GM12878 (cell line): ENCODE data around the gene SMG6. TPM values are rescaled to one million over a fixed set of nuclear protein-coding genes. Genes with fewer than 3 reads are reported as not detected.

ENCODE experiments used
- ATAC-seq: fragments of 200-7000 bp; cut with Tn5 transposase; 3 replicates; pipeline ENCODE4 v1.9.1; 2020; ENCODE audit warnings: mild to moderate bottlenecking, moderate library complexity
- BruUV-seq: library from RNA; stranded (reverse); fragments of 400-500 nt; replicated peaks from 2 replicates; lab custom pipeline; 2021; lab: Mats Ljungman, UMichigan
- CTCF ChIA-PET: fragments of 300-600 bp; sonication (Branson Sonifier 250); formaldehyde crosslinking; extraction: SDS; loops from one replicate; lab custom pipeline; 2021; ENCODE audit warnings: inconsistent platforms; lab: Yijun Ruan, JAX
- POLR2A ChIA-PET: fragments of 350-600 bp; formaldehyde crosslinking; extraction: SDS; loops from one replicate; lab custom pipeline; 2021; ENCODE audit warnings: inconsistent platforms; lab: Charles Lee
- RAD21 ChIA-PET: fragments of 300-600 bp; sonication (Branson Sonifier 250); formaldehyde crosslinking; loops from one replicate; lab custom pipeline; 2023; ENCODE audit warnings: antibody characterized with exemption; ENCODE audit not compliant: unreplicated experiment; lab: Charles Lee
- SMC1A ChIA-PET: fragments of 300-600 bp; sonication (Branson Sonifier 250); formaldehyde crosslinking; loops from one replicate; lab custom pipeline; 2023; ENCODE audit not compliant: unreplicated experiment, uncharacterized antibody; lab: Charles Lee
- DNase-seq: peaks from one replicate; pipeline ENCODE4 v3.0.0-alpha.2; 2011; ENCODE audit warnings: low read depth, low spot score
- FAIRE-seq: peaks from 3 replicates; lab custom pipeline; 2011; peaks lifted over from hg19 to GRCh38; lab: Jason Lieb, UNC
- H2AFZ ChIP-seq: 2 replicates; pipeline ENCODE4 v1.6.0; 2011; ENCODE audit warnings: low read depth, low read length, control low read depth; ENCODE audit not compliant: control insufficient read depth
- H3K27ac ChIP-seq: 2 replicates; pipeline ENCODE4 v1.5.1; 2011; ENCODE audit warnings: control low read depth; ENCODE audit not compliant: control insufficient read depth, insufficient read depth
- H3K27me3 ChIP-seq, 2 experiments: replicated peaks in 1 of 2; 2 replicates each; pipeline versions ENCODE4 v1.6.0 to v1.6.1; 2011; ENCODE audit warnings: low read length in 1 of 2; ENCODE audit not compliant: control insufficient read depth in 2 of 2, insufficient read depth in 2 of 2
- H3K36me3 ChIP-seq, 2 experiments: 2 replicates each; pipeline ENCODE4 v1.5.1; 2011; ENCODE audit warnings: low read length in 1 of 2; ENCODE audit not compliant: control insufficient read depth in 2 of 2, insufficient read depth in 2 of 2
- H3K4me1 ChIP-seq: 2 replicates; pipeline ENCODE4 v1.6.1; 2011; ENCODE audit warnings: mild to moderate bottlenecking, low read length, moderate library complexity, mixed read lengths; ENCODE audit not compliant: control insufficient read depth, insufficient read depth
- H3K4me2 ChIP-seq: 2 replicates; pipeline ENCODE4 v1.6.0; 2011; ENCODE audit warnings: control low read depth; ENCODE audit not compliant: control insufficient read depth, insufficient read depth
- H3K4me3 ChIP-seq: fragments of 200-600 bp; sonication (generic); 2 replicates; pipeline ENCODE4 v1.5.1; 2016
- H3K79me2 ChIP-seq: 2 replicates; pipeline ENCODE4 v1.6.0; 2011; ENCODE audit warnings: low read length; ENCODE audit not compliant: control insufficient read depth, insufficient read depth
- H3K9ac ChIP-seq: 2 replicates; pipeline ENCODE4 v1.8.0; 2011; ENCODE audit warnings: low read length, control low read depth, mixed read lengths; ENCODE audit not compliant: control insufficient read depth, insufficient read depth
- H3K9me3 ChIP-seq: replicated peaks from 3 replicates; pipeline ENCODE4 v1.5.1; 2011; ENCODE audit warnings: mild to moderate bottlenecking, low read length; ENCODE audit not compliant: control insufficient read depth, insufficient read depth
- H4K20me1 ChIP-seq: 2 replicates; pipeline ENCODE4 v1.6.0; 2011; ENCODE audit not compliant: control insufficient read depth, insufficient read depth
- ATF2 ChIP-seq: IDR thresholded peaks from 2 replicates; pipeline ENCODE4 v1.6.1; 2012; ENCODE audit warnings: low read length, inconsistent platforms
- BHLHE40 ChIP-seq, 2 experiments: fragments of 450-650 bp in 1 of 2; IDR thresholded peaks; 2 replicates each; pipeline ENCODE4 v1.6.1; 2011 to 2017; ENCODE audit warnings: low read depth in 2 of 2, borderline replicate concordance in 1 of 2, improper control_type of control experiment in 1 of 2, low read length in 1 of 2, mild to moderate bottlenecking in 1 of 2
- CBX5 ChIP-seq: sonication (generic); IDR thresholded peaks from 2 replicates; pipeline ENCODE4 v1.6.1; 2016; ENCODE audit warnings: low read depth, moderate library complexity, mild to moderate bottlenecking, inconsistent platforms
- CREM ChIP-seq: IDR thresholded peaks from 2 replicates; pipeline ENCODE4 v1.6.1; 2014; ENCODE audit warnings: antibody characterized with exemption, low read depth
- EGR1 ChIP-seq, 2 experiments: IDR thresholded peaks; 1 replicate in 1 of 2; 2 replicates in 1 of 2; pipeline ENCODE4 v1.6.1; 2011 to 2012; ENCODE audit warnings: low read depth in 2 of 2, low read length in 2 of 2, borderline replicate concordance in 1 of 2, mild to moderate bottlenecking in 1 of 2, moderate library complexity in 1 of 2
- FOS ChIP-seq: IDR thresholded peaks from 3 replicates; pipeline ENCODE4 v1.6.1; 2011; ENCODE audit warnings: borderline replicate concordance; ENCODE audit not compliant: insufficient read length; ENCODE audit errors: extremely low read depth
- HDAC2 ChIP-seq: fragments of 200-600 bp; sonication (generic); IDR thresholded peaks from 2 replicates; pipeline ENCODE4 v1.6.1; 2017
- NBN ChIP-seq: fragments of 450-650 bp; IDR thresholded peaks from 2 replicates; pipeline ENCODE4 v1.6.1; 2016
- NR2C1 ChIP-seq: fragments of 450-650 bp; IDR thresholded peaks from 2 replicates; pipeline ENCODE4 v1.6.1; 2017; ENCODE audit warnings: antibody characterized with exemption, mild to moderate bottlenecking, moderate library complexity
- PBX3 ChIP-seq: IDR thresholded peaks from 2 replicates; pipeline ENCODE4 v1.6.1; 2011; ENCODE audit warnings: mild to moderate bottlenecking, low read depth, low read length, moderate library complexity; ENCODE audit not compliant: insufficient replicate concordance
- POLR2AphosphoS2 ChIP-seq: IDR thresholded peaks from 2 replicates; pipeline ENCODE4 v1.6.1; 2011; ENCODE audit warnings: low read depth, mild to moderate bottlenecking, low read length, improper control_type of control experiment, moderate library complexity
- POU2F2 ChIP-seq: IDR thresholded peaks from 3 replicates; pipeline ENCODE4 v1.6.1; 2011; ENCODE audit warnings: low read depth, mild to moderate bottlenecking, low read length, borderline replicate concordance
- RUNX3 ChIP-seq: IDR thresholded peaks from 2 replicates; pipeline ENCODE4 v1.6.1; 2012; ENCODE audit warnings: low read length, inconsistent platforms
- ZBED1 ChIP-seq: IDR thresholded peaks from 2 replicates; pipeline ENCODE4 v1.6.1; 2016; ENCODE audit warnings: borderline replicate concordance
- WGBS: methylation state at CpG from one replicate; pipeline ENCODE4 v1.1.6; 2016; ENCODE audit warnings: low lambda C conversion rate; ENCODE audit not compliant: insufficient replicate concordance, insufficient coverage; ENCODE audit errors: missing lambda C conversion rate; 5-methylcytosine and 5-hydroxymethylcytosine counted together
- in situ Hi-C: fragments of 300-500 bp; cut with MboI; formaldehyde crosslinking; loops from 9 replicates; pipeline ENCODE4 v1.14.3; 2018; ENCODE audit warnings: mixed read lengths
- intact Hi-C: fragments of 100-400 bp; cut with micrococcal nuclease; formaldehyde crosslinking; loops from one replicate; pipeline ENCODE4 v1.14.2; 2022; ENCODE audit not compliant: unreplicated experiment
- polyA plus RNA-seq, 11 experiments: library from polyadenylated mRNA; depleted of rRNA in 4 of 11; unstranded in 6 of 11; stranded (reverse) in 5 of 11; fragments of >200 nt; fragmentation: Nextera tagmentation in 4 of 11; fragmentation: Illumina TruSeq in 1 of 11; extraction: Ambion mirVana in 4 of 11; extraction: Trizol in 1 of 11; gene quantifications; 1 replicate in 1 of 11; 2 replicates in 10 of 11; pipeline versions ENCODE4 v1.2.1 to v1.2.3, GENCODE V29; 2011 to 2016; ENCODE audit warnings: inconsistent platforms in 2 of 11, missing spikeins in 2 of 11, low read depth in 1 of 11
- total RNA-seq, 4 experiments: library from RNA; depleted of rRNA in 3 of 4; stranded (reverse); fragments of >200 nt in 3 of 4; fragmentation: Illumina TruSeq in 1 of 4; extraction: Trizol in 1 of 4; gene quantifications; 2 replicates each; pipeline versions ENCODE4 v1.2.1 to v1.2.3, GENCODE V29; 2013 to 2021
- TF ChIP-seq, protein P1 (sequence below): fragments of 450-650 bp; formaldehyde crosslinking; IDR thresholded peaks from 2 replicates; pipeline ENCODE4 v1.4.0; 2020; ENCODE audit warnings: mild to moderate bottlenecking, moderate library complexity

Gene SMG6
- total and polyA plus RNA-seq, 10 of the 15 experiments (the other 5 are each of a cell fraction or from before 2014, with no cell fraction given): 0.58 to 28.7 (median 15.7) TPM

DNA sequence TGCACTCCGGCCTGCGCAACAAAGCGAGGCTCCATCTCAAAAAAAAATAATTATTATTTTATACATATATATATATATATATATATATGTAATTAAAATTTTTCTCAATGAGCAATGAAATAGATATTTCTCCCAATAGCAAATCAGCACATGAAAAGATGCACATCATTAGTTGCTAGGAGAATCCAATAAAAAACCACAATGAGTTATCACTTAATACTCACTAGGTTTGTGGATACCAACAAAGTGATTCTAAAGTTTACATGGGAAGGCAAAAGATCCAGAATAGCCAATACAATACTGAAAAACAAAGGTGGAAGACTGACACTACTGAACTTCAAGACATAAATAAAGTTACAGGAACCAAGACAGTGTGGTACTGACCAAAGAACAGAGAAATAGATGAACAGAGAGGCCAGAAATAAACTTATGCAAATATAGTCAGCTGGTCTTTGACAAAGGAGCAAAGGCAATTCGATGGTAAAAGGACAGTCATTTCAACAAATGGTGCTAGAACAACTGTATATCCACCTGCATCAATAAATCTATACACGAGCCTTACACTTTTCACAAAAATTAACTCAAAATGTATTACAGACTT lies 13.6 kb downstream of the SMG6 start:
- no peak for DNase-seq
- FAIRE-seq: peak; percentile 95
- Histone ChIP-seq H3K4me1 (peaks cover 6% of the 10 kb centered on the region), H3K27me3 (no peaks in the 10 kb centered on the region), H3K4me3 (no peak overlapping the region), H2AFZ (no peak overlapping the region), H4K20me1 (no peaks in the 10 kb centered on the region), H3K27ac (no peak overlapping the region; the same call in 1 of the 2 replicates), H3K4me2 (peak overlapping the region; percentile 61), H3K9ac (no peak overlapping the region), H3K36me3 (peaks cover 2 to 17% of the 10 kb centered on the region in 2 experiments), H3K9me3 (no peaks in the 10 kb centered on the region; the same call in 1 of the 3 replicates), H3K79me2 (peaks cover 5% of the 10 kb centered on the region)
- RAD21 ChIA-PET: interaction anchor here (1.2 to 1.7 kb wide), 3 partner anchors 13 to 70 kb away, joined by 3 read pairs; no protein-coding TSS in a partner anchor
- SMC1A ChIA-PET: no interaction called here
- in situ Hi-C loops: no loop called here
- intact Hi-C loops: no loop called here
- WGBS: 79% methylated on average over 5 of the region's 5 CpGs
- POLR2A ChIA-PET: interaction anchor here (0.6 kb wide), 1 partner anchor 37 kb away, joined by 3 read pairs; no protein-coding TSS in a partner anchor
- CTCF ChIA-PET: interaction anchor here (0.8 to 1.2 kb wide), 2 partner anchors 12 to 232 kb away, joined by 3 to 5 read pairs; no protein-coding TSS in a partner anchor
- BruUV-seq: no TSS peak
- ATAC-seq: peak; percentile 83
- TF ChIP-seq PBX3: no peak
- no peak for TF ChIP-seq ZBED1
- TF ChIP-seq RUNX3: peak; percentile 71
- no peak for TF ChIP-seq EGR1 (IDR thresholded peaks at IDR 0.05; ENCODE audit: borderline replicate concordance in 1 of 2, low read depth in 2 of 2, low read length in 2 of 2)
- no peak for TF ChIP-seq FOS
- TF ChIP-seq POU2F2: peak; percentile 86; the same call in 2 of the 3 replicates
- TF ChIP-seq, protein P1, sequence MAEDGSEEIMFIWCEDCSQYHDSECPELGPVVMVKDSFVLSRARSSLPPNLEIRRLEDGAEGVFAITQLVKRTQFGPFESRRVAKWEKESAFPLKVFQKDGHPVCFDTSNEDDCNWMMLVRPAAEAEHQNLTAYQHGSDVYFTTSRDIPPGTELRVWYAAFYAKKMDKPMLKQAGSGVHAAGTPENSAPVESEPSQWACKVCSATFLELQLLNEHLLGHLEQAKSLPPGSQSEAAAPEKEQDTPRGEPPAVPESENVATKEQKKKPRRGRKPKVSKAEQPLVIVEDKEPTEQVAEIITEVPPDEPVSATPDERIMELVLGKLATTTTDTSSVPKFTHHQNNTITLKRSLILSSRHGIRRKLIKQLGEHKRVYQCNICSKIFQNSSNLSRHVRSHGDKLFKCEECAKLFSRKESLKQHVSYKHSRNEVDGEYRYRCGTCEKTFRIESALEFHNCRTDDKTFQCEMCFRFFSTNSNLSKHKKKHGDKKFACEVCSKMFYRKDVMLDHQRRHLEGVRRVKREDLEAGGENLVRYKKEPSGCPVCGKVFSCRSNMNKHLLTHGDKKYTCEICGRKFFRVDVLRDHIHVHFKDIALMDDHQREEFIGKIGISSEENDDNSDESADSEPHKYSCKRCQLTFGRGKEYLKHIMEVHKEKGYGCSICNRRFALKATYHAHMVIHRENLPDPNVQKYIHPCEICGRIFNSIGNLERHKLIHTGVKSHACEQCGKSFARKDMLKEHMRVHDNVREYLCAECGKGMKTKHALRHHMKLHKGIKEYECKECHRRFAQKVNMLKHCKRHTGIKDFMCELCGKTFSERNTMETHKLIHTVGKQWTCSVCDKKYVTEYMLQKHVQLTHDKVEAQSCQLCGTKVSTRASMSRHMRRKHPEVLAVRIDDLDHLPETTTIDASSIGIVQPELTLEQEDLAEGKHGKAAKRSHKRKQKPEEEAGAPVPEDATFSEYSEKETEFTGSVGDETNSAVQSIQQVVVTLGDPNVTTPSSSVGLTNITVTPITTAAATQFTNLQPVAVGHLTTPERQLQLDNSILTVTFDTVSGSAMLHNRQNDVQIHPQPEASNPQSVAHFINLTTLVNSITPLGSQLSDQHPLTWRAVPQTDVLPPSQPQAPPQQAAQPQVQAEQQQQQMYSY (CRISPR knock-in tag): no peak
- no peak for TF ChIP-seq POLR2AphosphoS2
- no peak for TF ChIP-seq NR2C1
- TF ChIP-seq CREM: peak; percentile 59; the same call in 1 of the 2 replicates
- no peak for TF ChIP-seq NBN
- TF ChIP-seq ATF2: 0 out of 2 replicates have a peak, but pooled peaks have one; percentile 31
- TF ChIP-seq BHLHE40 (IDR thresholded peaks at IDR 0.05; ENCODE audit: borderline replicate concordance in 1 of 2, low read depth in 2 of 2, low read length in 1 of 2): no peak
- TF ChIP-seq CBX5: no peak
- no peak for TF ChIP-seq HDAC2
